Activated T-cell treated with anti-CD3 and anti-CD28 coated beads, Interleukin-2, amount 50 U/mL, for 72 hours (primary cell): ENCODE data around the gene F8. TPM values are rescaled to one million over a fixed set of nuclear protein-coding genes. Genes with fewer than 3 reads are reported as not detected.
"Not testable (repeated sequence)": the region's sequence is repeated elsewhere in the genome, so short reads cannot be mapped to it uniquely, and the experiment has no call there.

ENCODE experiments used
- ATAC-seq, 2 donors: fragments of 150-1000 bp; cut with Tn5 transposase; replicated peaks in 1 of 2; 2 replicates each; pipeline ENCODE4 v1.10.0; 2021; ENCODE audit warnings: moderate library complexity in 2 of 2, mild to moderate bottlenecking in 1 of 2
- DNase-seq, 2 donors: peaks; one replicate each; pipeline ENCODE4 v3.0.0; 2021 to 2022; ENCODE audit warnings: mixed read lengths in 1 of 2
- H3K27ac Mint-ChIP-seq: one replicate; pipeline ENCODE4 v1.8.0; 2022; ENCODE audit warnings: mild to moderate bottlenecking, moderate library complexity, mixed read lengths
- H3K27me3 Mint-ChIP-seq: one replicate; pipeline ENCODE4 v1.8.0; 2022; ENCODE audit warnings: low read depth, mixed read lengths
- H3K36me3 Mint-ChIP-seq, 2 donors: one replicate each; pipeline ENCODE4 v1.8.0; 2022; ENCODE audit warnings: mixed read lengths in 2 of 2, mild to moderate bottlenecking in 1 of 2; ENCODE audit not compliant: insufficient read depth in 2 of 2
- H3K4me1 Mint-ChIP-seq: one replicate; pipeline ENCODE4 v1.8.0; 2022; ENCODE audit warnings: low read depth, mixed read lengths
- H3K4me3 Mint-ChIP-seq, 2 donors: one replicate each; pipeline ENCODE4 v1.8.0; 2022; ENCODE audit warnings: mild to moderate bottlenecking in 2 of 2, mixed read lengths in 2 of 2, moderate library complexity in 2 of 2
- H3K9me3 Mint-ChIP-seq, 2 donors: one replicate each; pipeline ENCODE4 v1.8.0; 2022; ENCODE audit warnings: mixed read lengths in 2 of 2
- total RNA-seq, 2 donors: library from RNA; stranded (reverse); gene quantifications; one replicate each; pipeline ENCODE4 v1.2.3, GENCODE V29; 2022

The F8 gene
- total RNA-seq, 2 donors from 2014 or later: 15.0 to 19.5 TPM

- no peak for ATAC-seq
- no peaks in the 10 kb centered on the region for H3K9me3 Mint-ChIP-seq
- peaks cover 19% of the 10 kb centered on the region for H3K4me1 Mint-ChIP-seq
- H3K36me3 Mint-ChIP-seq: no peaks in the 10 kb centered on the region
- H3K4me3 Mint-ChIP-seq: peak overlapping the region in 1 of 2 donors; percentile 53
- no peak for DNase-seq
- peaks cover 14% of the 10 kb centered on the region for H3K27me3 Mint-ChIP-seq
- peak overlapping the region; percentile 38 for H3K27ac Mint-ChIP-seq
Observed at GRCh38 chrX:154990496-154990895, 32.0 kb downstream of the F8 start.

- Mint-ChIP-seq H3K4me1 (peaks cover 19% of the 10 kb centered on the region), H3K36me3 (no peaks in the 10 kb centered on the region), H3K27ac (no peak overlapping the region), H3K27me3 (peaks cover 14% of the 10 kb centered on the region), H3K4me3 (no peak overlapping the region), H3K9me3 (no peaks in the 10 kb centered on the region)
- ATAC-seq (no peak), DNase-seq (no peak)
Observed at GRCh38 chrX:154988719-154989118, 33.8 kb downstream of the F8 start.

GRCh38 chrX:154987940-154988339 is 34.6 kb downstream of the F8 start:
- no peak for DNase-seq
- no peak overlapping the region for H3K4me3 Mint-ChIP-seq
- H3K9me3 Mint-ChIP-seq: no peaks in the 10 kb centered on the region
- no peak overlapping the region for H3K27ac Mint-ChIP-seq
- peaks cover 14% of the 10 kb centered on the region for H3K27me3 Mint-ChIP-seq
- no peaks in the 10 kb centered on the region for H3K36me3 Mint-ChIP-seq
- ATAC-seq: no peak
- peaks cover 19% of the 10 kb centered on the region for H3K4me1 Mint-ChIP-seq

GRCh38 chrX:154986826-154987575 is 35.5 kb downstream of the F8 start:
- Mint-ChIP-seq H3K4me3 (no peak overlapping the region), H3K9me3 (no peaks in the 10 kb centered on the region), H3K36me3 (no peaks in the 10 kb centered on the region), H3K4me1 (peaks cover 19% of the 10 kb centered on the region), H3K27me3 (peaks cover 12% of the 10 kb centered on the region), H3K27ac (no peak overlapping the region)
- ATAC-seq (no peak), DNase-seq (no peak)

GRCh38 chrX:154981116-154981411 is 41.5 kb downstream of the F8 start:
- Mint-ChIP-seq H3K4me1 (peaks cover 12% of the 10 kb centered on the region), H3K4me3 (peak overlapping the region; percentile 81 to 86), H3K36me3 (no peaks in the 10 kb centered on the region), H3K27me3 (peaks cover 6% of the 10 kb centered on the region), H3K9me3 (no peaks in the 10 kb centered on the region), H3K27ac (peak overlapping the region; percentile 35)
- ATAC-seq (no peak), DNase-seq (no peak)

GRCh38 chrX:154980330-154981115 is 42.0 kb downstream of the F8 start:
- Mint-ChIP-seq H3K9me3 (no peaks in the 10 kb centered on the region), H3K27ac (peak overlapping the region; percentile 35), H3K27me3 (peaks cover 6% of the 10 kb centered on the region), H3K4me1 (peaks cover 12% of the 10 kb centered on the region), H3K4me3 (peak overlapping the region; percentile 81 to 86), H3K36me3 (no peaks in the 10 kb centered on the region)
- DNase-seq: peak; percentile 79 to 81
- peak; percentile 97 to 98 for ATAC-seq

GRCh38 chrX:154979629-154980028 is 42.9 kb downstream of the F8 start:
- Mint-ChIP-seq H3K27me3 (peaks cover 6% of the 10 kb centered on the region), H3K36me3 (no peaks in the 10 kb centered on the region), H3K4me1 (peaks cover 12% of the 10 kb centered on the region), H3K27ac (no peak overlapping the region), H3K4me3 (no peak overlapping the region), H3K9me3 (no peaks in the 10 kb centered on the region)
- ATAC-seq: no peak
- no peak for DNase-seq

GRCh38 chrX:154968353-154968752 is 54.2 kb downstream of the F8 start:
- no peak overlapping the region for H3K4me3 Mint-ChIP-seq
- no peak overlapping the region for H3K27ac Mint-ChIP-seq
- H3K9me3 Mint-ChIP-seq: no peaks in the 10 kb centered on the region
- peaks cover 17% of the 10 kb centered on the region for H3K27me3 Mint-ChIP-seq
- DNase-seq (no peak), ATAC-seq (no peak)
- no peaks in the 10 kb centered on the region for H3K36me3 Mint-ChIP-seq
- no peaks in the 10 kb centered on the region for H3K4me1 Mint-ChIP-seq

GRCh38 chrX:154967603-154968002 is 54.9 kb downstream of the F8 start:
- Mint-ChIP-seq H3K4me3 (no peak overlapping the region), H3K27me3 (peaks cover 17% of the 10 kb centered on the region), H3K27ac (no peak overlapping the region), H3K36me3 (no peaks in the 10 kb centered on the region), H3K4me1 (no peaks in the 10 kb centered on the region), H3K9me3 (peaks cover 0 to under 1% of the 10 kb centered on the region in 2 donors)
- no peak for ATAC-seq
- no peak for DNase-seq

- Mint-ChIP-seq H3K36me3 (no peaks in the 10 kb centered on the region), H3K4me3 (no peak overlapping the region), H3K27me3 (no peaks in the 10 kb centered on the region), H3K27ac (no peak overlapping the region), H3K9me3 (peaks cover 0 to 2% of the 10 kb centered on the region in 2 donors), H3K4me1 (no peaks in the 10 kb centered on the region)
- ATAC-seq (no peak), DNase-seq (no peak)
Observed at GRCh38 chrX:154961947-154962346, 60.6 kb downstream of the F8 start.

GRCh38 chrX:154955799-154956198 is 66.7 kb downstream of the F8 start:
- not testable (repeated sequence) for H3K27me3 Mint-ChIP-seq, H3K4me3 Mint-ChIP-seq, ATAC-seq, H3K36me3 Mint-ChIP-seq, H3K4me1 Mint-ChIP-seq, DNase-seq, H3K9me3 Mint-ChIP-seq, H3K27ac Mint-ChIP-seq

GRCh38 chrX:154939265-154939664 is 83.3 kb downstream of the F8 start:
- not testable (repeated sequence) for H3K4me3 Mint-ChIP-seq, H3K4me1 Mint-ChIP-seq, H3K9me3 Mint-ChIP-seq, DNase-seq, ATAC-seq, H3K27ac Mint-ChIP-seq, H3K36me3 Mint-ChIP-seq
- peaks cover 27% of the 10 kb centered on the region for H3K27me3 Mint-ChIP-seq

GRCh38 chrX:154924771-154925170 is 97.8 kb downstream of the F8 start:
- not testable (repeated sequence) for ATAC-seq, H3K9me3 Mint-ChIP-seq, H3K27ac Mint-ChIP-seq, H3K4me1 Mint-ChIP-seq, H3K36me3 Mint-ChIP-seq, H3K4me3 Mint-ChIP-seq, DNase-seq
- peaks cover 39% of the 10 kb centered on the region for H3K27me3 Mint-ChIP-seq
